Esophagus squamous epithelium (tissue), 4 donors: ENCODE results near the gene WNK1.

Source experiments
- POLR2A ChIP-seq, 4 donors: fragments of 450-650 bp; IDR thresholded peaks; one replicate each; pipeline ENCODE4 v1.6.1; 2017; ENCODE audit warnings: antibody characterized with exemption in 4 of 4, mild to moderate bottlenecking in 4 of 4, moderate library complexity in 3 of 4
- TF ChIP-seq, protein P1 (sequence below), 6 experiments: fragments of 450-650 bp in 4 of 6; fragments of 200-600 bp in 2 of 6; sonication (generic) in 2 of 6; IDR thresholded peaks; one replicate each; pipeline ENCODE4 v1.5.1; 2016 to 2019; ENCODE audit warnings: antibody characterized with exemption in 6 of 6, mild to moderate bottlenecking in 4 of 6, moderate library complexity in 4 of 6

DNA sequence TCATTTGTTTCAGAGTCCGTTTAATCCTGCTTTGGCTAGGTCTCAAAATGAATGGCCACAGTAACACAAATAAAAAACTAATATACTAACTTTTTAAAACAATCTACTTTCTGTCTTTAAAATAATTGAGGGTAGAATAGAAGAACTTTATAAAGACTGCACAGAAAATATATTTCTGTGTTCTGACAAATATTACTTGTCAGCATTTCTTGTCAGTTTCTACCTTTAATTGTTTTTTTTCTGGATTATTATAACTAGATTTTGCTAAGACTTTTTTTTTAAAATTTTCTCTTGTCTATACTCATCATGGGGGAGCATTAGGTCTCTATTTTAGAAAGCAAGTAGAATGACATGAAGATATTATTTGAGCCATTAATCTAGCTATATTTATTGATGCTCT is 110.9 kb downstream of the WNK1 start:
- TF ChIP-seq, protein P1, sequence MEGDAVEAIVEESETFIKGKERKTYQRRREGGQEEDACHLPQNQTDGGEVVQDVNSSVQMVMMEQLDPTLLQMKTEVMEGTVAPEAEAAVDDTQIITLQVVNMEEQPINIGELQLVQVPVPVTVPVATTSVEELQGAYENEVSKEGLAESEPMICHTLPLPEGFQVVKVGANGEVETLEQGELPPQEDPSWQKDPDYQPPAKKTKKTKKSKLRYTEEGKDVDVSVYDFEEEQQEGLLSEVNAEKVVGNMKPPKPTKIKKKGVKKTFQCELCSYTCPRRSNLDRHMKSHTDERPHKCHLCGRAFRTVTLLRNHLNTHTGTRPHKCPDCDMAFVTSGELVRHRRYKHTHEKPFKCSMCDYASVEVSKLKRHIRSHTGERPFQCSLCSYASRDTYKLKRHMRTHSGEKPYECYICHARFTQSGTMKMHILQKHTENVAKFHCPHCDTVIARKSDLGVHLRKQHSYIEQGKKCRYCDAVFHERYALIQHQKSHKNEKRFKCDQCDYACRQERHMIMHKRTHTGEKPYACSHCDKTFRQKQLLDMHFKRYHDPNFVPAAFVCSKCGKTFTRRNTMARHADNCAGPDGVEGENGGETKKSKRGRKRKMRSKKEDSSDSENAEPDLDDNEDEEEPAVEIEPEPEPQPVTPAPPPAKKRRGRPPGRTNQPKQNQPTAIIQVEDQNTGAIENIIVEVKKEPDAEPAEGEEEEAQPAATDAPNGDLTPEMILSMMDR (IDR thresholded peaks at IDR 0.05), result no peak
- TF ChIP-seq POLR2A (IDR thresholded peaks at IDR 0.05), result no peak
